Measurements from ENCODE around the gene UBE2V1. TPM values are rescaled to one million over a fixed set of nuclear protein-coding genes. Genes with fewer than 3 reads are reported as not detected.
"Not testable (repeated sequence)": the region's sequence is repeated elsewhere in the genome, so short reads cannot be mapped to it uniquely, and the experiment has no call there.

UBE2V1 gene
- total RNA-seq, 4 donors from 2014 or later: 80.5 to 162 (median 99.0) TPM

- peaks cover 26% of the 10 kb centered on the region for H3K4me1 ChIP-seq
- H3K9me3 ChIP-seq: no peaks in the 10 kb centered on the region
- no peak overlapping the region for H3K4me3 ChIP-seq
- 57% methylated on average over 2 of the region's 2 CpGs for WGBS
- no peaks in the 10 kb centered on the region for H3K27me3 ChIP-seq
- H3K36me3 ChIP-seq: peaks cover 23% of the 10 kb centered on the region
- TF ChIP-seq CTCF (IDR thresholded peaks at IDR 0.05): no peak
- no peak for TF ChIP-seq EP300 (IDR thresholded peaks at IDR 0.05)
- no peak for TF ChIP-seq POLR2A (IDR thresholded peaks at IDR 0.05)
- TF ChIP-seq POLR2AphosphoS5 (IDR thresholded peaks at IDR 0.05): no peak
- H3K27ac ChIP-seq: no peak overlapping the region
- DNase-seq (ENCODE audit: low spot score in 2 of 2): no peak
These were observed 24.9 kb downstream of the UBE2V1 start for GRCh38 chr20:50088022-50088421.

DNA sequence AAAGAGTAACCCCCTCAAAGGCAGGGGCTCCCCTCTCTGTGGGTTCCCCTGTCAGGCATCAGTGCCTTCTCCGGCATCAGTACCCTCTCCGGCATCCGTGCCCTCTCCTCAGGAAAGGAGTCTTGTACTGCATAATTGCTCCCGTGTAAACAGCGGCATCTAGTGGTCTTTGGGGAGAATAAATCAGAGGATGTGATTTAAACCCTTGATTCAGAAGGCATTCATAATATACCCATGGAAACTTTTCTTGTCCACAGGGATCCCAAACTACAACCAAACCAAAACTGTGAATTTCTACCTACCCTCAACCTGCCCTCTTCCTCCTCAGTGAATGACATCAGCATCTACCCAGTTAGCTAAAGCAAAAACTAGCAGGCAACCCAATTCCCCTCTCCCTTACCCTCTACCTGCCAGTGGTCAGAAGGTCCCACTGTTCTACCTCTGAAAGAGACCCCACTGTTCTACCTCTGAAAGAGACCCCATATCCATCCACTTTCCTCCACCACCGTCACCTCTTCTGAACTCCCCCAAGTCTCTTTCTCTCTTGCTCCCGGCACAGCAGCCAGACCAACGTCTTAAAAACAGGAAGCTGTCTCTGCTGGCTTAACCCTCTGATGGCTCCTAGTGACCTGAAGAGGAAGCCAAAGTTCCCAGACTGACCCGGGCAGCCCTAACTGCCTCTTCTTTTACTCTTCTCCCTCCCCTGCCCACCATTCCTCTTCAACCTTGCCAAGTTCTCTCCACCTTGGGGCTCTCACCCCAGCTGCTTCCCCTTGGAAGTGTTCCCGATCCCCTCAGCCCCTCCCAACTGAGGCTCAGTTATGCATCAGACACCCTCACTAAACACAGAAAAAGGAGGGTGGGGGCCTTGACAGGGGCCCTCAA, 27.2 kb downstream of the UBE2V1 start:
- TF ChIP-seq POLR2AphosphoS5 (IDR thresholded peaks at IDR 0.05) (no peak), CTCF (IDR thresholded peaks at IDR 0.05) (peak; percentile 65 to 68)
- Histone ChIP-seq H3K9me3 (no peaks in the 10 kb centered on the region), H3K27me3 (no peaks in the 10 kb centered on the region), H3K4me3 (peak overlapping the region; percentile 20), H3K27ac (no peak overlapping the region), H3K36me3 (peaks cover 37% of the 10 kb centered on the region), H3K4me1 (peaks cover 26% of the 10 kb centered on the region)
- 6% methylated on average over 10 of the region's 10 CpGs for WGBS
- peak; percentile 62 to 76 for DNase-seq (ENCODE audit: low spot score in 2 of 2)

- no peaks in the 10 kb centered on the region for H3K27me3 ChIP-seq
- no peak overlapping the region for H3K27ac ChIP-seq
- peaks cover 37% of the 10 kb centered on the region for H3K36me3 ChIP-seq
These were observed 27.8 kb downstream of the UBE2V1 start for GRCh38 chr20:50085146-50085480.

GRCh38 chr20:50083034-50083433, 29.9 kb downstream of the UBE2V1 start:
- Histone ChIP-seq H3K36me3 (peaks cover 33% of the 10 kb centered on the region), H3K27ac (no peak overlapping the region), H3K9me3 (no peaks in the 10 kb centered on the region), H3K4me3 (no peak overlapping the region), H3K27me3 (no peaks in the 10 kb centered on the region), H3K4me1 (peaks cover 26% of the 10 kb centered on the region)
- 95% methylated on average over 7 of the region's 7 CpGs for WGBS
- TF ChIP-seq POLR2A (IDR thresholded peaks at IDR 0.05) (no peak), POLR2AphosphoS5 (IDR thresholded peaks at IDR 0.05) (no peak), CTCF (IDR thresholded peaks at IDR 0.05) (no peak), EP300 (IDR thresholded peaks at IDR 0.05) (no peak)
- DNase-seq (ENCODE audit: low spot score in 2 of 2): peak; percentile 35 to 42

More at GRCh38 chr20:50085146-50085480, 27.8 kb downstream of the UBE2V1 start:
- no peak overlapping the region for H3K4me3 ChIP-seq
- DNase-seq (ENCODE audit: low spot score in 2 of 2): peak in 1 of 2 donors; percentile 28
- 70% methylated on average over 5 of the region's 5 CpGs for WGBS
- TF ChIP-seq CTCF (IDR thresholded peaks at IDR 0.05) (no peak), EP300 (IDR thresholded peaks at IDR 0.05) (no peak), POLR2A (IDR thresholded peaks at IDR 0.05) (no peak), POLR2AphosphoS5 (IDR thresholded peaks at IDR 0.05) (no peak)
- no peaks in the 10 kb centered on the region for H3K9me3 ChIP-seq
- H3K4me1 ChIP-seq: peaks cover 26% of the 10 kb centered on the region

- H3K27me3 ChIP-seq, H3K27ac ChIP-seq, H3K4me3 ChIP-seq, H3K9me3 ChIP-seq: not testable (repeated sequence)
- H3K36me3 ChIP-seq: peaks cover 29% of the 10 kb centered on the region
- 90% methylated on average over 9 of the region's 9 CpGs for WGBS
- peaks cover 18% of the 10 kb centered on the region for H3K4me1 ChIP-seq
- peak; percentile 30 to 65 for DNase-seq (ENCODE audit: low spot score in 2 of 2)
These were observed 30.9 kb downstream of the UBE2V1 start for GRCh38 chr20:50082056-50082455.

Data from suprapubic skin (tissue), 4 donors.